Panc1 (cell line): ENCODE measurements around the gene DLGAP1. TPM values are rescaled to one million over a fixed set of nuclear protein-coding genes. Genes with fewer than 3 reads are reported as not detected.

ENCODE experiments used
- ATAC-seq: fragments of 200-7000 bp; cut with Tn5 transposase; 2 replicates; pipeline ENCODE4 v1.9.1; 2020; ENCODE audit warnings: mild to moderate bottlenecking, moderate library complexity
- BruUV-seq: library from RNA; stranded (reverse); fragments of 400-500 nt; replicated peaks from 2 replicates; lab custom pipeline; 2021; lab: Mats Ljungman, UMichigan
- CTCF ChIA-PET: fragments of 300-600 bp; sonication (Branson Sonifier 250); formaldehyde crosslinking; loops from one replicate; lab custom pipeline; 2022; ENCODE audit warnings: antibody characterized with exemption; lab: Charles Lee
- POLR2A ChIA-PET: fragments of 300-600 bp; sonication (Branson Sonifier 250); formaldehyde crosslinking; loops from one replicate; lab custom pipeline; 2022; ENCODE audit warnings: antibody characterized with exemption; lab: Charles Lee
- DNase-seq: peaks from one replicate; pipeline ENCODE4 v3.0.0-alpha.2; 2010; ENCODE audit warnings: low read depth, low spot score
- H3K27ac ChIP-seq: 2 replicates; pipeline ENCODE4 v1.5.1; 2011; ENCODE audit warnings: mild to moderate bottlenecking, low read length, inconsistent platforms
- H3K27me3 ChIP-seq: fragments of 200-500 bp; sonication (Bioruptor generic); 2 replicates; pipeline ENCODE4 v1.6.0; 2014; ENCODE audit warnings: low read length, inconsistent platforms; ENCODE audit not compliant: control insufficient read depth, insufficient read depth
- H3K36me3 ChIP-seq: fragments of 200-500 bp; sonication (Bioruptor generic); 2 replicates; pipeline ENCODE4 v1.5.1; 2014; ENCODE audit warnings: inconsistent platforms, mild to moderate bottlenecking, low read length, moderate library complexity; ENCODE audit not compliant: control insufficient read depth, insufficient read depth
- H3K4me1 ChIP-seq: 2 replicates; pipeline ENCODE4 v1.5.1; 2011; ENCODE audit warnings: inconsistent platforms, mild to moderate bottlenecking, low read length, moderate library complexity; ENCODE audit not compliant: control insufficient read depth, insufficient read depth
- H3K4me3 ChIP-seq, 2 experiments: 2 replicates each; pipeline ENCODE4 v1.5.1; 2011 to 2012; ENCODE audit warnings: low read depth in 2 of 2, low read length in 2 of 2, mild to moderate bottlenecking in 2 of 2, inconsistent platforms in 1 of 2, moderate library complexity in 1 of 2
- H3K9me3 ChIP-seq: fragments of 200-500 bp; sonication (Bioruptor generic); 2 replicates; pipeline ENCODE4 v1.5.1; 2014; ENCODE audit warnings: low read depth, mild to moderate bottlenecking, inconsistent platforms, low read length, moderate library complexity; ENCODE audit not compliant: control insufficient read depth, insufficient read depth
- POLR2AphosphoS5 ChIP-seq: IDR thresholded peaks from 2 replicates; pipeline ENCODE4 v1.6.1; 2012; ENCODE audit warnings: mild to moderate bottlenecking, low read depth, low read length, moderate library complexity
- SIN3A ChIP-seq: IDR thresholded peaks from 2 replicates; pipeline ENCODE4 v1.6.1; 2012; ENCODE audit warnings: low read depth, mild to moderate bottlenecking, low read length, moderate library complexity, borderline replicate concordance; ENCODE audit not compliant: insufficient read depth
- TCF7L2 ChIP-seq: IDR thresholded peaks from 2 replicates; pipeline ENCODE4 v1.6.1; 2011; ENCODE audit warnings: mild to moderate bottlenecking, low read depth, low read length, inconsistent platforms
- in situ Hi-C: cut with HindIII; loops from 2 replicates; pipeline ENCODE4 v1.10.0; 2016; ENCODE audit warnings: low sequenced_read_pairs, low pct_unique_long_range_greater_than_20kb
- intact Hi-C: fragments of 100-400 bp; cut with micrococcal nuclease; formaldehyde crosslinking; loops from one replicate; pipeline ENCODE4 v1.10.0; 2022; ENCODE audit not compliant: unreplicated experiment
- total RNA-seq: library from RNA; stranded (reverse); gene quantifications from one replicate; pipeline ENCODE4 v1.2.1, GENCODE V29; 2021; ENCODE audit not compliant: unreplicated experiment
- TF ChIP-seq, protein P1 (sequence below): fragments of 450-650 bp; IDR thresholded peaks from 2 replicates; pipeline ENCODE4 v1.5.1; 2017; ENCODE audit warnings: mild to moderate bottlenecking
- TF ChIP-seq, protein P2 (sequence below), 2 experiments: IDR thresholded peaks; 2 replicates each; pipeline ENCODE4 v1.6.1; 2011 to 2012; ENCODE audit warnings: low read depth in 2 of 2, control low read depth in 1 of 2, low read length in 1 of 2, mild to moderate bottlenecking in 1 of 2, moderate library complexity in 1 of 2; ENCODE audit not compliant: insufficient read depth in 1 of 2

DLGAP1 gene
- total RNA-seq, 1 experiment from 2014 or later, result 1.8 TPM

GRCh38 chr18:4126939-4127338, 328.2 kb downstream of the DLGAP1 start:
- ChIA-PET CTCF (no interaction called here), POLR2A (no interaction called here)
- DNase-seq, result no peak
- H3K9me3 ChIP-seq, result no peaks in the 10 kb centered on the region
- ATAC-seq, result no peak
- intact Hi-C loops (no loop called here), in situ Hi-C loops (no loop called here)
- TF ChIP-seq SIN3A (no peak), POLR2AphosphoS5 (no peak), TCF7L2 (no peak)
- TF ChIP-seq, protein P1, sequence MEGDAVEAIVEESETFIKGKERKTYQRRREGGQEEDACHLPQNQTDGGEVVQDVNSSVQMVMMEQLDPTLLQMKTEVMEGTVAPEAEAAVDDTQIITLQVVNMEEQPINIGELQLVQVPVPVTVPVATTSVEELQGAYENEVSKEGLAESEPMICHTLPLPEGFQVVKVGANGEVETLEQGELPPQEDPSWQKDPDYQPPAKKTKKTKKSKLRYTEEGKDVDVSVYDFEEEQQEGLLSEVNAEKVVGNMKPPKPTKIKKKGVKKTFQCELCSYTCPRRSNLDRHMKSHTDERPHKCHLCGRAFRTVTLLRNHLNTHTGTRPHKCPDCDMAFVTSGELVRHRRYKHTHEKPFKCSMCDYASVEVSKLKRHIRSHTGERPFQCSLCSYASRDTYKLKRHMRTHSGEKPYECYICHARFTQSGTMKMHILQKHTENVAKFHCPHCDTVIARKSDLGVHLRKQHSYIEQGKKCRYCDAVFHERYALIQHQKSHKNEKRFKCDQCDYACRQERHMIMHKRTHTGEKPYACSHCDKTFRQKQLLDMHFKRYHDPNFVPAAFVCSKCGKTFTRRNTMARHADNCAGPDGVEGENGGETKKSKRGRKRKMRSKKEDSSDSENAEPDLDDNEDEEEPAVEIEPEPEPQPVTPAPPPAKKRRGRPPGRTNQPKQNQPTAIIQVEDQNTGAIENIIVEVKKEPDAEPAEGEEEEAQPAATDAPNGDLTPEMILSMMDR, result no peak
- TF ChIP-seq, protein P2, sequence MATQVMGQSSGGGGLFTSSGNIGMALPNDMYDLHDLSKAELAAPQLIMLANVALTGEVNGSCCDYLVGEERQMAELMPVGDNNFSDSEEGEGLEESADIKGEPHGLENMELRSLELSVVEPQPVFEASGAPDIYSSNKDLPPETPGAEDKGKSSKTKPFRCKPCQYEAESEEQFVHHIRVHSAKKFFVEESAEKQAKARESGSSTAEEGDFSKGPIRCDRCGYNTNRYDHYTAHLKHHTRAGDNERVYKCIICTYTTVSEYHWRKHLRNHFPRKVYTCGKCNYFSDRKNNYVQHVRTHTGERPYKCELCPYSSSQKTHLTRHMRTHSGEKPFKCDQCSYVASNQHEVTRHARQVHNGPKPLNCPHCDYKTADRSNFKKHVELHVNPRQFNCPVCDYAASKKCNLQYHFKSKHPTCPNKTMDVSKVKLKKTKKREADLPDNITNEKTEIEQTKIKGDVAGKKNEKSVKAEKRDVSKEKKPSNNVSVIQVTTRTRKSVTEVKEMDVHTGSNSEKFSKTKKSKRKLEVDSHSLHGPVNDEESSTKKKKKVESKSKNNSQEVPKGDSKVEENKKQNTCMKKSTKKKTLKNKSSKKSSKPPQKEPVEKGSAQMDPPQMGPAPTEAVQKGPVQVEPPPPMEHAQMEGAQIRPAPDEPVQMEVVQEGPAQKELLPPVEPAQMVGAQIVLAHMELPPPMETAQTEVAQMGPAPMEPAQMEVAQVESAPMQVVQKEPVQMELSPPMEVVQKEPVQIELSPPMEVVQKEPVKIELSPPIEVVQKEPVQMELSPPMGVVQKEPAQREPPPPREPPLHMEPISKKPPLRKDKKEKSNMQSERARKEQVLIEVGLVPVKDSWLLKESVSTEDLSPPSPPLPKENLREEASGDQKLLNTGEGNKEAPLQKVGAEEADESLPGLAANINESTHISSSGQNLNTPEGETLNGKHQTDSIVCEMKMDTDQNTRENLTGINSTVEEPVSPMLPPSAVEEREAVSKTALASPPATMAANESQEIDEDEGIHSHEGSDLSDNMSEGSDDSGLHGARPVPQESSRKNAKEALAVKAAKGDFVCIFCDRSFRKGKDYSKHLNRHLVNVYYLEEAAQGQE (IDR thresholded peaks at IDR 0.05; ENCODE audit: insufficient read depth in 1 of 2, low read depth in 2 of 2, low read length in 1 of 2), result no peak
- H3K4me1 ChIP-seq, result no peaks in the 10 kb centered on the region
- H3K27ac ChIP-seq, result no peak overlapping the region
- no peaks in the 10 kb centered on the region for H3K27me3 ChIP-seq
- no peak overlapping the region for H3K4me3 ChIP-seq
- H3K36me3 ChIP-seq, result no peaks in the 10 kb centered on the region
- no TSS peak for BruUV-seq

DNA sequence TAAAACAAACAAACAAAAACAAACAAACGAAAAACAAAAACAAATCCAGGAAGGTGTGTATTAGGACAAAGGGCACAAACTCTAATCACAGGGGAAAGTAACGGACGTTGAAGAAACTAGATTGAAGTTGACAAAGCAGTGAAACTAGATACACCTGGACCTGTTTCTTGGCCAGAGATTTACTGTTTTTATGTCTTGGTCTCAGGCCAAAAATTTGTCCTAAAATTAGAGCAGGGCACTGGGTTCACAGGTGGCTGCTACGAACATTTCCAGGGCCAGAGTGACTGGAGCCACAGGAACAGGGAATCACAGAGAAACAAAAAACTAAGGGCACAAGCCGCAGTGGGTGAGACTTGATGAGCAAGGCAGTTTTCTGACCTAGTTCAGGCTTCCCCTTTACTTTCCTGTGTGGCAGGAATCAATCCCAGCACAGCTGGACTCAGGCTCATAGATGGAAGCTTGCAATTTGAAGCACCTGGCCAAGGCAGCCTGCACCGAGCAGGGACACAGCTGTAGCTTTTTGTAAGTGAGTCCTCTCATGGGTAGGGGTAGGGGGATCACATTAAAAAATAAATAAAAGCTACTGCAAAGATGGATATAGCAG, 329.4 kb downstream of the DLGAP1 start:
- Histone ChIP-seq H3K9me3 (no peaks in the 10 kb centered on the region), H3K36me3 (no peaks in the 10 kb centered on the region), H3K4me3 (no peak overlapping the region), H3K27me3 (no peaks in the 10 kb centered on the region), H3K27ac (no peak overlapping the region), H3K4me1 (no peaks in the 10 kb centered on the region)
- ATAC-seq (peak; percentile 58; the same call in 1 of the 2 replicates), DNase-seq (no peak)
- BruUV-seq, result no TSS peak
- CTCF ChIA-PET, result no interaction called here
- in situ Hi-C loops, result no loop called here
- no peak for TF ChIP-seq POLR2AphosphoS5
- TF ChIP-seq, protein P1, result no peak
- TF ChIP-seq, protein P2 (IDR thresholded peaks at IDR 0.05; ENCODE audit: insufficient read depth in 1 of 2, low read depth in 2 of 2, low read length in 1 of 2), result no peak
- no peak for TF ChIP-seq SIN3A
- no peak for TF ChIP-seq TCF7L2
- intact Hi-C loops, result no loop called here
- POLR2A ChIA-PET, result no interaction called here
